Adipose tissue (tissue), 3 donors: Measurements from ENCODE around the gene RBM20. TPM values are rescaled to one million over a fixed set of nuclear protein-coding genes. Genes with fewer than 3 reads are reported as not detected.

Source experiments
- H3K27ac ChIP-seq: one replicate; pipeline ENCODE4 v1.5.1; 2013; ENCODE audit warnings: low read depth, low read length
- WGBS, 3 donors: extraction: QIAGEN DNeasy Blood & Tissue Kit; methylation state at CpG; one replicate each; pipeline ENCODE4 v1.1.7; 2013; 5-methylcytosine and 5-hydroxymethylcytosine counted together
- polyA plus RNA-seq, 3 donors: library from polyadenylated mRNA; stranded (reverse); fragments of 200-250 nt; gene quantifications; one replicate each; pipeline ENCODE4 v1.2.3, GENCODE V29; 2013
- donor health status: healthy with polysubstance abuse.
- donor health status: Bipolar disorder and iron deficiency.
- donor health status: healthy.

RBM20 gene
- polyA plus RNA-seq, 3 donors: 0.67 to 7.1 (median 1.6) TPM

- no peak overlapping the region for H3K27ac ChIP-seq
- 46 to 56% (median 47%) methylated on average over 7 of the region's 7 CpGs for WGBS, 3 donors
Observed at GRCh38 chr10:110783509-110784107, 139.5 kb downstream of the RBM20 start.

GRCh38 chr10:110784198-110784597 is 140.1 kb downstream of the RBM20 start:
- WGBS, 3 donors: 43 to 81% (median 77%) methylated on average over 6 of the region's 6 CpGs
- no peak overlapping the region for H3K27ac ChIP-seq

- no peak overlapping the region for H3K27ac ChIP-seq
- WGBS, 3 donors: 77 to 84% (median 82%) methylated on average over 8 of the region's 8 CpGs
Observed at GRCh38 chr10:110786172-110786571, 142.0 kb downstream of the RBM20 start.

GRCh38 chr10:110788620-110789385 is 144.7 kb downstream of the RBM20 start:
- WGBS, 3 donors: 36 to 92% (median 87%) methylated on average over 8 of the region's 8 CpGs
- no peak overlapping the region for H3K27ac ChIP-seq

GRCh38 chr10:110789604-110790433 is 145.7 kb downstream of the RBM20 start:
- no peak overlapping the region for H3K27ac ChIP-seq
- WGBS, 3 donors: 48 to 91% (median 90%) methylated on average over 10 of the region's 10 CpGs

GRCh38 chr10:110790913-110791506 is 146.9 kb downstream of the RBM20 start:
- no peak overlapping the region for H3K27ac ChIP-seq
- 51 to 88% (median 85%) methylated on average over 8 of the region's 8 CpGs for WGBS, 3 donors

- 37 to 84% (median 76%) methylated on average over 4 of the region's 4 CpGs for WGBS, 3 donors
- no peak overlapping the region for H3K27ac ChIP-seq
Observed at GRCh38 chr10:110791541-110792073, 147.5 kb downstream of the RBM20 start.

GRCh38 chr10:110792476-110793125 is 148.5 kb downstream of the RBM20 start:
- no peak overlapping the region for H3K27ac ChIP-seq
- WGBS, 3 donors: 75 to 82% (median 77%) methylated on average over 3 of the region's 3 CpGs

- WGBS, 3 donors: 43 to 90% (median 84%) methylated on average over 9 of the region's 9 CpGs
- H3K27ac ChIP-seq: no peak overlapping the region
Observed at GRCh38 chr10:110793128-110793812, 149.1 kb downstream of the RBM20 start.

GRCh38 chr10:110793886-110794285 is 149.8 kb downstream of the RBM20 start:
- WGBS, 3 donors: 92 to 95% (median 95%) methylated on average over 6 of the region's 6 CpGs

GRCh38 chr10:110794808-110795207 is 150.7 kb downstream of the RBM20 start:
- WGBS, 3 donors: 66 to 90% (median 87%) methylated on average over 4 of the region's 4 CpGs
- H3K27ac ChIP-seq: no peak overlapping the region

More at GRCh38 chr10:110793886-110794285, 149.8 kb downstream of the RBM20 start:
- H3K27ac ChIP-seq: no peak overlapping the region

GRCh38 chr10:110797416-110797815 is 153.3 kb downstream of the RBM20 start:
- H3K27ac ChIP-seq: no peak overlapping the region
- 66 to 78% (median 70%) methylated on average over 10 of the region's 10 CpGs for WGBS, 3 donors

GRCh38 chr10:110798340-110798739 is 154.2 kb downstream of the RBM20 start:
- no peak overlapping the region for H3K27ac ChIP-seq
- WGBS, 3 donors: 94 to 100% (median 98%) methylated on average over 2 of the region's 2 CpGs

- 89 to 97% (median 93%) methylated on average over 1 of the region's 1 CpG for WGBS, 3 donors
- H3K27ac ChIP-seq: no peak overlapping the region
Observed at GRCh38 chr10:110802090-110802489, 158.0 kb downstream of the RBM20 start.

GRCh38 chr10:110802551-110803238 is 158.6 kb downstream of the RBM20 start:
- 15 to 19% (median 18%) methylated on average over 7 of the region's 7 CpGs for WGBS, 3 donors
- no peak overlapping the region for H3K27ac ChIP-seq

GRCh38 chr10:110803239-110803749 is 159.2 kb downstream of the RBM20 start:
- 45 to 65% (median 63%) methylated on average over 6 of the region's 6 CpGs for WGBS, 3 donors
- no peak overlapping the region for H3K27ac ChIP-seq
